C4-2B (cell line): Measurements from ENCODE around the gene KRTAP2-2.
"Not testable (repeated sequence)": the region's sequence is repeated elsewhere in the genome, so short reads cannot be mapped to it uniquely, and the experiment has no call there.

Experiments used
- H3K27ac ChIP-seq: fragments of 450-650 bp; 2 replicates; pipeline ENCODE4 v1.5.1; 2017
- CTCF ChIP-seq: fragments of 450-650 bp; conservative IDR thresholded peaks from 2 replicates; pipeline ENCODE4 v1.5.1; 2017; ENCODE audit warnings: mild to moderate bottlenecking
- ZFX ChIP-seq: fragments of 450-650 bp; IDR thresholded peaks from 2 replicates; pipeline ENCODE4 v1.6.1; 2017

Gene KRTAP2-2

GRCh38 chr17:41055130-41055529 is at the start of gene KRTAP2-2:
TSS of gene KRTAP2-2 (minus strand) at chr17:41055230. CDS start at chr17:41055211, 19 bp downstream.
- not testable (repeated sequence) for H3K27ac ChIP-seq

GRCh38 chr17:41104386-41105038 is 49.5 kb upstream of the KRTAP2-2 start:
- not testable (repeated sequence) for H3K27ac ChIP-seq

- no peak overlapping the region for H3K27ac ChIP-seq
- TF ChIP-seq ZFX = no peak
- no peak for TF ChIP-seq CTCF
Observed at GRCh38 chr17:41103896-41104295, 48.9 kb upstream of the KRTAP2-2 start.

GRCh38 chr17:41101586-41102259 is 46.7 kb upstream of the KRTAP2-2 start, which contains the start of gene KRTAP4-16:
TSS of gene KRTAP4-16 (minus strand) at chr17:41102209. CDS start at chr17:41102209, 0 bp downstream.
- no peak within 1 kb of the TSS for H3K27ac ChIP-seq
- no peak for TF ChIP-seq ZFX
- TF ChIP-seq CTCF = no peak

GRCh38 chr17:41099682-41100480 is 44.9 kb upstream of the KRTAP2-2 start:
- H3K27ac ChIP-seq = not testable (repeated sequence)

- no peak overlapping the region for H3K27ac ChIP-seq
- no peak for TF ChIP-seq CTCF
- no peak for TF ChIP-seq ZFX
Observed at GRCh38 chr17:41098481-41098880, 43.5 kb upstream of the KRTAP2-2 start.

GRCh38 chr17:41098042-41098441 is 43.0 kb upstream of the KRTAP2-2 start, which contains the start of gene KRTAP4-8:
TSS of gene KRTAP4-8 (minus strand) at chr17:41098142. CDS start at chr17:41098084, 58 bp downstream.
- no peak within 1 kb of the TSS for H3K27ac ChIP-seq
- no peak for TF ChIP-seq CTCF
- no peak for TF ChIP-seq ZFX

GRCh38 chr17:41096055-41096454 is 41.0 kb upstream of the KRTAP2-2 start:
- TF ChIP-seq CTCF = no peak
- no peak for TF ChIP-seq ZFX
- no peak overlapping the region for H3K27ac ChIP-seq

GRCh38 chr17:41088760-41089352 is 33.8 kb upstream of the KRTAP2-2 start:
- not testable (repeated sequence) for H3K27ac ChIP-seq

- H3K27ac ChIP-seq = not testable (repeated sequence)
Observed at GRCh38 chr17:41084100-41084856, 29.2 kb upstream of the KRTAP2-2 start, which contains the start of gene KRTAP4-7. TSS of gene KRTAP4-7 (plus strand) at chr17:41084150. CDS start at chr17:41084207, 57 bp downstream.

- not testable (repeated sequence) for H3K27ac ChIP-seq
Observed at GRCh38 chr17:41083427-41083826, 28.4 kb upstream of the KRTAP2-2 start.
